Endometrium (tissue), 2 donors: ENCODE data around the gene WDR12.
"Not testable (repeated sequence)": the region's sequence is repeated elsewhere in the genome, so short reads cannot be mapped to it uniquely, and the experiment has no call there.

Experiments
- FAIRE-seq: peaks from 2 replicates; lab custom pipeline; 2012; peaks lifted over from hg19 to GRCh38; lab: Jason Lieb, UNC
- donor health status: control.
- donor health status: control.

Gene WDR12

DNA sequence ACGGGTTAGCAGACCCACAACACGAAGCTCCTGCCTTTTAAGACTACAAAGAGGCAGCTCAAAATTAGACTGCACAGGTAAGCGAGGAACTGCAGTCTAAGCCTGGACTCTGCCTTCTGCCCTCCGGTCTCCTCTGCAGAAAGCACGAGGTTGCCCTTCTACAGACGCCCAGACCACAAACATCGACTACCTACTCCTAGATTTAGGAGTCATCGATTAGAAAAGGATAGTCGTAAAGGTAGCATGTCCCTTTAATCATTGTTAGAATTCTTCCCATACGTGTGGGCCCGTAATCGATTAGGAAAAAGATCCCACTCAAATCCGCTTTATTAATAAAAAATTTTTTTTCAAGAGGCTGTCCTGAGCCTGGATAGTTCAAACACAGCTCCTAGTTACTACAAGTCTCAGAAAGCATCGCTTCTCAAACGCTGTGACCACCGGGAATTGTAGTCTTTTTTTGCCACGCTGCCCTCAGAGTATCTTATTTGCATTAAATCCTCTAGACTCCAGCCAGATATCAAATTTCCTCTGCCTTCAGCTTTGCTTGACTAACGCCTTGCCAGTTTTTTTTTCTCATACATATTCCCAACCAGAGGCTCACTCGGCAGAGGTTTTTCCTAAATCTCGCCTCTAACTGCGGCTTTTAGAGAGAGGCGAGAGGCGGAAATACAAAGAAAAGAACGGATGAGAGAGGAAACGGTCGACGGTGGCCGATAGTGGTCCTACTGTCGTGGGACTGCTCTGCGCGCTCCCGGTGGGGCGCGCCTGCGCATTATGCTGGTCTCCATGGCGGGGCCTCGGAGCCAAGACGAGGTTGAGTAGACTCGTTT, at the start of gene WDR12, which contains the start of gene CARF:
Gene WDR12, minus strand, starts transcription at position 162 of the 830 bp plus-strand sequence. CDS start 197 bp downstream, outside the sequence.
Gene CARF, plus strand, starts transcription at position 764 of the 830 bp plus-strand sequence. CDS start 29,628 bp downstream, outside the sequence.
- peak; percentile 4 for FAIRE-seq

GRCh38 chr2:202960524-202960923, 49.1 kb upstream of the WDR12 start:
- FAIRE-seq: no peak

DNA sequence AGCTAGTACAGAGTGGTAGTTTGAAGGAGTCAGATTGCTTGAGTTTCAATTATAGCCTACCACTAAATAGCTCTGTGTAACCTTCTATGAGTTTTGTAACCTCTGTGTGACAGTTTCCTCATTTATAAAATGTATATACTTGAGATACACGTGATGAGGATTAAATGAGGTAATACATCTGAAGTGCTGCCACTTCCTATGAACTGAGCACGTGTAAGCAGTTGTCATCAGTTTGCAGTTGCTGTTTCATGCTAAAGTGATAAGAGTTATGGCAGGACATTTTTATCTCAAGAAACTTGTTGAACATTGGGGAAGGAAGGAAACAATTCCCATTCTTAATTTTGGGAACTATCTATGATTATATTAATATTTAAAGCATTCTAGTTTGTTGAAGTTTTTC, 39.1 kb upstream of the WDR12 start:
- no peak for FAIRE-seq

GRCh38 chr2:202949333-202949732, 37.9 kb upstream of the WDR12 start:
- not testable (repeated sequence) for FAIRE-seq

DNA sequence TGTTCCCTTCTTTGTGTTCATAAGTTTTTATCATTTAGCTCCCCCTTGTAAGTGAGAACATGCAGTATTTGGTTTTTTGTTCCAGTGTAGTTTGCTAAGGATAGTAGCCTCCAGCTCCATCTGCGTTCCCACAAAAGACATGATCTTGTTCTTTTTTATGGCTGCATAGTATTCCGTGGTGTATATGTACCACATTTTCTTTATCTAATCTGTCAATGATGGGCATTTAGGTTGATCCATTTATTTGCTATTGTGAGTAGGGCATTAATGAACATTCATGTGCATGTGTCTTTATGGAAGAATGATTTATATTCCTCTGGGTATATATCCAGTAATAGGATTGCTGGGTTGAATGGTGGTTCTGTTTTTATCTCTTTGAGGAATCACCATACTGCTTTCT, 34.0 kb upstream of the WDR12 start:
- FAIRE-seq: no peak

GRCh38 chr2:202944816-202945215, 33.3 kb upstream of the WDR12 start:
- no peak for FAIRE-seq

DNA sequence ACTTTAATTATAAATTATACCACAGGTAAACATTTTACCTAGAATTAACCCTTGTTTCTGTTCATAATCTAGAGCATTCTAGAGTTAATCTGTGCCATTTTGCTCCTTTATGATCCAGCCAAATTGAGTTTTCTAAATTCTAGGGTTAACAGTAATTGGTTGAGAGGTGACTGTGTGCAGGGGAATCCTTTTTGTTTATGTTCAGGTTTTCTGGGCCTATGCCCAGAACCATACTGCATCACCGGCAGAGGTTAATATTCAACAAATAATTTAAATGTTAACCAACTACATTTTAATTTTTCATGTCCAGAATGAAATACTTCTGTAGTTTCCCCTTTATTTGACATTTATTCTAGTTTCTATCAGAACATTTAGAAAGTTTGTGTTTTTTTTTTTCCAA, 32.9 kb upstream of the WDR12 start:
- FAIRE-seq: no peak

GRCh38 chr2:202941771-202942170, 30.3 kb upstream of the WDR12 start:
- no peak for FAIRE-seq

- no peak for FAIRE-seq
Measured at GRCh38 chr2:202938960-202939359, 27.5 kb upstream of the WDR12 start.

DNA sequence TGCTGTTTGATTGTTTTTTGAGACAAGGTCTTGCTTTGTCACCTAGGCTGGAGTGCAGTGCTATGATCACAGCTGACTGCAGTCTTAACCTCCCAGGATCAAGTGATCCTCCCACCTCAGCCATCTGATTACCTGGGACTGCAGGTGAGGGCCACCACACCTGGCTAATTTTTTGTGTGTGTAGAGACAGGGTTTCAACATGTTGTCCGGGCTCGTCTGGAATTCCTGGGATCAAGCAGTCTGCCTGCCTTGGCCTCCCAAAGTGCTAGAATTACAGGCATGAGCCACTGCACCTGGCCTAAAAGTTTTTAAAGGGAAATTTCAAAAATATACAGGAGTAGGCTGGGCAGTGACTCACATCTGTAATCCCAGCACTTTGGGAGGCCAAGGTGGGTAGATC, 23.0 kb upstream of the WDR12 start:
- no peak for FAIRE-seq

DNA sequence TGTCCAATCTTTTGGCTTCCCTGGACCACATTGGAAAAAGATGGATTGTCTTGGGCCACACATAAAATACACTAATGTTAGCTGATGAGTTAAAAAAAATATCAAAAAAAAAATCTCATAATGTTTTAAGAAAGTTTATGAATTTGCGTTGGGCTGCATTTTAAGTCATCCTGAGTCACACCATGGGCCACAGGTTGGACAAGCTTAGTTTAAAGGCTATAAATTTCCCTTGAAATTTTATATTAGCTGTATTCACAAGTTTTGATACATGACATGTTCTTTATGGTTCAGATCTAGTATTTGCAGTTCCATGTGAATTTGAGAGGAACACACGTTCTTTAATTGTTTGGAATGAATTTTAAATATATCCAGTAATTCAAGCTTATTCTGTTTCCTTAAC, 22.5 kb upstream of the WDR12 start:
- FAIRE-seq: no peak

GRCh38 chr2:202933139-202933510, 21.7 kb upstream of the WDR12 start:
- FAIRE-seq: no peak

- FAIRE-seq: no peak
Measured at GRCh38 chr2:202932425-202933138, 21.1 kb upstream of the WDR12 start.

- no peak for FAIRE-seq
Measured at GRCh38 chr2:202918860-202919259, 7.4 kb upstream of the WDR12 start.

GRCh38 chr2:202912342-202913201, 1.1 kb upstream of the WDR12 start:
- FAIRE-seq: not testable (repeated sequence)

DNA sequence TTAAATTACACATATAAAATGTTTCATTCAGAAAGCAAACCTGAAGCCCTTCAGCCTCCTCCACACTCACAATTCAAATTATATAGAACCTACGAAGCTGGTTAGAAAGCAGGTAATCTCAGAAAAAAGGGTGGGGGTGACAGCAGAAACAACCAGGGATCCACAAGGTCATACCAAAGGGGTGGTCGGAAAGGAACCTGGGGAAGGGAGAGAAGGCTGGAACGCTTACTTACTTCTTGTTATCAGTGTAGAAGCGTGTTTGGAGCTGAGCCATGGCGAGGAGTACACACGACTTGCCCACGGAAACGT, 316 bp downstream of the WDR12 start:
- no peak for FAIRE-seq

- FAIRE-seq: no peak
Measured at GRCh38 chr2:202910698-202911097, 775 bp downstream of the WDR12 start.

DNA sequence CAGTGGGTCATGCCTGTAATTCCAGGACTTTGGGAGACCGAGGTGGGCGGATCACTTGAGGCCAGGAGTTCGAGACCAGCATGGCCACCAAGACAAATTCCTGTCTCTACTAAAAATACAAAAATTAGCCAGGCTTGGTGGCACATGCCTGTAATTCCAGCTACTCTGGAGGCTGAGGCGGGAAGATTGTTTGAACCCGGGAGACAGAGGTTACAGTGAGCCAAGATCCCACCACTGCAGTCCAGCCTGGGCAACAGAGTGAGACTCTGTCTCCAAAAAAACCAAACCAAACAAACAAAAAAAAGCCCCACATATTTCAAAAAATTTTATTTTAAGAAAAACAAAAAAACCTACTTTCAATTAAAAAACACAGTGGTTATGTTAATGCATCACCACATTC, 1.2 kb downstream of the WDR12 start:
- not testable (repeated sequence) for FAIRE-seq

DNA sequence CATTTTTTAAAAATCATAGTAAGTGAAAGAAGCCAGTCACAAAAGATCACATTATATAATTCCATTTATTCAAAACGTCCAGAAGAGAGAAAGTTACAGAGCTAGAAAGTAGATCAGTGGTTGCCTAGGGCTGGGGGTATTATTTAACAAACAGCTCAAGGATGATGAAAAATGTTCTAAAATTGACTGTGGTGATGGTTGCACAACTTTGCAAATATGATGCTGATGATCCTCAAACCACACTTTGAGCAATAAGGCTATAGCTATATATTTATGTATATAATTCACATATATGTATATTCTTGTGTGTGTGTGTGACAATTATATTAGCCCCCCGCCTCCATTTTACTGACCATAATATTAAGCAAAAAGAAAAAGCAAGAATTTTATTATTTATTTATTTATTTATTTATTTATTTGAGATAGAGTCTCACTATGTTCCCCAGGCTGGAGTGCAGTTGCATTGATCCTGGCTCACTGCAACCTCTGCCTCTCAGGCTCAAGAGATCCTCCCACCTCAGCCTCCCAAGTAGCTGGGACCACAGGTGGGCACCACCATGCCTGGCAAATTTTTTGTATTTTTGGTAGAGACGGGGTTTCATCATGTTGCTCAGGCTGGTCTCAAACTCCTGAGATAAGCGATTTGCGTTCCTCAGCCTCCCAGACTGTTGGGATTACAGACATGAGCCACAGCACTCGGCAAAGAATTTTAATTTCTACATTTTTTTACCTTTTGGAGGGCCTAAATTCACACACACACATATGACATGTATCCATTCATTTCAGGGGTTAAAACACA, 1.9 kb downstream of the WDR12 start:
- no peak for FAIRE-seq

DNA sequence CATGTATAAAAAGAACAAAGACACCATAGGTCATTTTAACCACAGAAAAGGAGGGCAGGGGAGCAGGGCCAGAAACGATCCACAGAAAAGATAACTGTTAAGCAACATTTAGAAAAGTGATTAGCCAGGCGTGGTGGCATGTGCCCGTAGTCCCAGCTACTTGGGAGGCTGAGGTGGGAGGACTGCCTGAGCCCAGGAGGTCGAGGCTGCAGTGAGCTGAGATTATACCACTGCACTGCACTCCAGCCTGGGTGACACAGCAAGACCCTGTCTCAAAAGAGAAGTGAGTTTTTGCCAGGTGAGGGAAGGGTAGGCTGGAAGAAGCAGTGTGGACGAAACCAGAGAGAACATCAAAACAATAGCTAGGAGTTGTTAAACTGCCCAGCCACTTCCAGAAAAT, 3.3 kb downstream of the WDR12 start:
- FAIRE-seq: no peak

DNA sequence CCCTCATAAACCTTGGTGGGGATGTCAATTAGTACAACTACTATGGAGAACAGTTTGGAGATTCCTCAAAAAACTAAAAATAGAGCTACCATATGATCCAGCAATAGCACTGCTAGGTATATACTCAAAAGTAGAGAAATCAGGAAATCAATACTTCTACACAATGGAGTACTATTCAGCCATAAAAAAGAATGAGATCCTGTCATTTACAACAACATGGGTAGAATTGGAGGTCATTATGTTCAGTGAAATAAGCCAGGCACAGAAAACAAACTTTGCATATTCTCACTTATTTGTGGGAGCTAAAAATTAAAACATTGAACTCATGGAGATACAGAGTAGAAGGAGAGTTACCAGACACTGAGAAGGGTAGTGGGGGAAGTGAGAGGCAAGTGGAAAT, 6.0 kb downstream of the WDR12 start:
- FAIRE-seq: not testable (repeated sequence)

DNA sequence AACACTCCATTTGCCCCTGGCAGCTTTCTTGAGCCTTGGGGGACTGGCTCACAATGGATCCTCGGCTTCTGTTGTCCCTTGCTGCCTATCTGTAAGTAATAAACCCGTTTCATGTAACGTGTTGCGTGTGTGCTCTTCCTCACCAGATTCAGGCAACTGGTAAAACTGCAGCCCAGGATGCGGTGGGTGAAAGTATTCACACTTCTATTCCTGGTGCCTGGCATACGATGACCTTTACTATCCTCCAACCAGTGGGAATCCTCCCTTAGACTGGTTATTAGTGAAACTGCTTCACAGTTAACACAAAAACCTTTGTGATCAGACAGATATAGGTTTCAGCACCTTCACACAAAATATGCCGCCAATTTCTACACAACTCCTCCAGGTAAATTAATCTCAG, 26.3 kb downstream of the WDR12 start:
- FAIRE-seq: no peak
